ENCODE results near the gene AP2M1. TPM values are rescaled to one million over a fixed set of nuclear protein-coding genes. Genes with fewer than 3 reads are reported as not detected.

The AP2M1 gene
- total and polyA plus RNA-seq, 2 of the 13 experiments (the other 11 are each of a cell fraction or from before 2014, with no cell fraction given) = 126 to 146 TPM

GRCh38 chr3:184133840-184134745 lies 40.6 kb upstream of the AP2M1 start (continued):
- TF ChIP-seq ZBTB26 (CRISPR knock-in tag; IDR thresholded peaks at IDR 0.05; ENCODE audit: borderline replicate concordance) = peak; percentile 66; the same call in 1 of the 2 replicates
- peak; percentile 59; the same call in 1 of the 2 replicates for TF ChIP-seq ZNF614 (CRISPR knock-in tag; IDR thresholded peaks at IDR 0.05; ENCODE audit: borderline replicate concordance)
- TF ChIP-seq NFKBIZ (CRISPR knock-in tag; IDR thresholded peaks at IDR 0.05) = no peak
- peak; percentile 52; the same call in 1 of the 2 replicates for TF ChIP-seq MED1 (CRISPR knock-in tag; IDR thresholded peaks at IDR 0.05)
- TF ChIP-seq ZBTB1 (CRISPR knock-in tag; IDR thresholded peaks at IDR 0.05; ENCODE audit: borderline replicate concordance) = no peak
- no peak for TF ChIP-seq ZNF672 (CRISPR knock-in tag; IDR thresholded peaks at IDR 0.05)
- peak; percentile 89 for TF ChIP-seq ATF7-NPFF (CRISPR knock-in tag; IDR thresholded peaks at IDR 0.05; ENCODE audit: low read depth)
- TF ChIP-seq, protein P1, sequence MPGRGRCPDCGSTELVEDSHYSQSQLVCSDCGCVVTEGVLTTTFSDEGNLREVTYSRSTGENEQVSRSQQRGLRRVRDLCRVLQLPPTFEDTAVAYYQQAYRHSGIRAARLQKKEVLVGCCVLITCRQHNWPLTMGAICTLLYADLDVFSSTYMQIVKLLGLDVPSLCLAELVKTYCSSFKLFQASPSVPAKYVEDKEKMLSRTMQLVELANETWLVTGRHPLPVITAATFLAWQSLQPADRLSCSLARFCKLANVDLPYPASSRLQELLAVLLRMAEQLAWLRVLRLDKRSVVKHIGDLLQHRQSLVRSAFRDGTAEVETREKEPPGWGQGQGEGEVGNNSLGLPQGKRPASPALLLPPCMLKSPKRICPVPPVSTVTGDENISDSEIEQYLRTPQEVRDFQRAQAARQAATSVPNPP (CRISPR knock-in tag; IDR thresholded peaks at IDR 0.05) = no peak; the same call in 1 of the 2 replicates
- TF ChIP-seq SRF (IDR thresholded peaks at IDR 0.05; ENCODE audit: low read depth, low read length) = no peak
- peak; percentile 62; the same call in 1 of the 2 replicates for TF ChIP-seq NRL (CRISPR knock-in tag; IDR thresholded peaks at IDR 0.05; ENCODE audit: borderline replicate concordance)
- TF ChIP-seq ADNP (CRISPR knock-in tag; IDR thresholded peaks at IDR 0.05) = no peak
- TF ChIP-seq ZNF747 (CRISPR knock-in tag; IDR thresholded peaks at IDR 0.05; ENCODE audit: borderline replicate concordance) = no peak
- TF ChIP-seq RFX1 (IDR thresholded peaks at IDR 0.05) = no peak
- no peak for TF ChIP-seq PLRG1 (conservative IDR thresholded peaks at IDR 0.05)
- TF ChIP-seq ZNF772 (CRISPR knock-in tag; IDR thresholded peaks at IDR 0.05) = peak; percentile 55; the same call in 1 of the 2 replicates
- no peak for TF ChIP-seq HOXA9 (CRISPR knock-in tag; IDR thresholded peaks at IDR 0.05; ENCODE audit: borderline replicate concordance)
- TF ChIP-seq ZFX (CRISPR knock-in tag; IDR thresholded peaks at IDR 0.05; ENCODE audit: low read depth) = peak; percentile 49
- peak; percentile 98 for TF ChIP-seq NFKB2 (CRISPR knock-in tag; IDR thresholded peaks at IDR 0.05; ENCODE audit: borderline replicate concordance)
- TF ChIP-seq TP53 (CRISPR knock-in tag; conservative IDR thresholded peaks at IDR 0.05) = no peak
- peak; percentile 88; the same call in 1 of the 2 replicates for TF ChIP-seq TMF1 (CRISPR knock-in tag; IDR thresholded peaks at IDR 0.05; ENCODE audit: low read depth)
- TF ChIP-seq, protein P2, sequence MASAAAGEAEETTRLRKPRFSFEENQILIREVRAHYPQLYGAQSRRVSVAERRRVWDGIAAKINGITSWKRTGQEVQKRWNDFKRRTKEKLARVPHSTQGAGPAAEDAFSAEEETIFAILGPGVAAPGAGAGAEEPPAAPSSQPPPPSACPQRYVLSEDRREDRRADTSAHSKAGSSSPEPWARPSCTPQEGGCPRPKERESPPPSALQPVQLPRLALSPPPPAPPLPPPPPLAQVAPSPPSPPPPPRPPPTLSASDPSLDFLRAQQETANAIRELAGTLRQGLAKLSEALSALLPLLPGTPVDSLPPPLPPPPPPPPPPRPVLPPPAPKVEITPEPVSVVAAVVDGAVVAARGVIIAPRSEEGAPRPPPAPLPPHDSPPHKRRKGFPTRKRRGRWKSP (CRISPR knock-in tag; IDR thresholded peaks at IDR 0.05) = peak; percentile 62
- TF ChIP-seq ZNF207 (IDR thresholded peaks at IDR 0.05; ENCODE audit: borderline replicate concordance) = no peak
- TF ChIP-seq SAFB2 (CRISPR knock-in tag; IDR thresholded peaks at IDR 0.05; ENCODE audit: borderline replicate concordance, low read depth) = peak; percentile 72; the same call in 1 of the 2 replicates
- peak; percentile 87 for TF ChIP-seq ELF1 (CRISPR knock-in tag; IDR thresholded peaks at IDR 0.05)
- peak; percentile 53; the same call in 1 of the 2 replicates for TF ChIP-seq ZNF124 (CRISPR knock-in tag; IDR thresholded peaks at IDR 0.05)
- no peak for TF ChIP-seq TGIF2 (CRISPR knock-in tag; IDR thresholded peaks at IDR 0.05)
- TF ChIP-seq ATM (IDR thresholded peaks at IDR 0.05; ENCODE audit: borderline replicate concordance) = no peak
- TF ChIP-seq ZMYM2 (CRISPR knock-in tag; IDR thresholded peaks at IDR 0.05) = peak; percentile 46; the same call in 1 of the 2 replicates
